HPDE6-E6E7 (cell line): ENCODE measurements around the gene KIAA1671.
"Not testable (repeated sequence)": the region's sequence is repeated elsewhere in the genome, so short reads cannot be mapped to it uniquely, and the experiment has no call there.

ENCODE experiments used
- DNase-seq: peaks from one replicate; pipeline ENCODE4 v3.0.0; 2011; ENCODE audit warnings: missing footprints; ENCODE audit errors: extremely low spot score

The KIAA1671 gene

DNA sequence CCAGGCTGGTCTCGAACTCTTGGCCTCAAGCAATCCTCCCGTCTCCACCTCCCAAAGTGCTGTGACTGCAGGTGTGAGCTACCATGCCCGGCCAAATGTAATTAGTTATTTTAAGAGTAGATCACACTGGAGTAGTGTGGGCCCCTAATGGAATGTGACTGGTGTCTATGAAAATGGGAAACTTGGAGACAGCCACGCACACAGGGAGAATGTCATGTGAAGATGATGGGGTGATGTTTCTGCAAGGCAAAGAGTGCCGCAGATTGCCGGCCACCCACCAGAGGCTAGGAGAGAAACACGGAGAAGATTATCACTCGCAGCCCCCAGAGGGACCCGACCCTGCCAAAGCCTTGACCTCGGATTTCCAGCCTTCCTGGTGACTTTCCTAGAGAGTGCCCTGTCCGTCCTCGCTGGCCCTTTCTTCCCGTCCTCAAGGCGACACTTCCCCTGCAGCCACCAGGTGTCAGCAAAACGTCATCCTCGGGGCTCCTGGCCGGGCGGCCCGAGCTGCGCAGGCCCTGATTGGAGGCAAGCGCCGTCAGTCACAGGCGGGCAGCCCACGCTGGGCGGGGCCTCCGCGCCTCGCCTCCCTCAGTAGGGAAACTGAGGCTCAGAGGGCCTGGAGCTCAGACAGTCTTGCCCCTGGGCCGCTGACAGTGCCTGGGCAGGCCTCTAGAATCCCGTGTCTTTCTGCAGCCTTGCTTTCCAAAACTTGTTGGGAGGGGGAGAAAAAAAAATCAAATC is 283.2 kb downstream of the KIAA1671 start:
- DNase-seq: peak; percentile 99

DNA sequence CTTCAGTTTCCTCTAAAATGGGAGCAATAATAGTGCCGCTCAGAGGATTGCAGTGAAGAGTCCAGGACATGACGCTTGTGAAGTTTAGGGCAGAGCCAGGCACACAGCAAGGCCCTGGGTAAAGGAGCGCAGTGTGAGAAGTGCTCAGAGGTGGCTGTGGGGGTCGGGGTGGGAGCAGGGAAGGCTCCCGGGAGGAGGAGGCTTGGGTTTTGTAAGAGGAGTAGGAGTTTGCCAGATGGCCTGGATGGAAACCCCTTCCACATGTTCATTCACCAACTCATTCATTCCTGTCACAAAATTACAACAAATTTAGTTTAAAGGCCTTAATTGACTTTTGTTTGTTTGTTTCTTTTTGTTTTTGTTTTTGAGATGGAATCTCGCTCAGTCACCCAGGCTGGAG is 283.9 kb downstream of the KIAA1671 start:
- DNase-seq: no peak

DNA sequence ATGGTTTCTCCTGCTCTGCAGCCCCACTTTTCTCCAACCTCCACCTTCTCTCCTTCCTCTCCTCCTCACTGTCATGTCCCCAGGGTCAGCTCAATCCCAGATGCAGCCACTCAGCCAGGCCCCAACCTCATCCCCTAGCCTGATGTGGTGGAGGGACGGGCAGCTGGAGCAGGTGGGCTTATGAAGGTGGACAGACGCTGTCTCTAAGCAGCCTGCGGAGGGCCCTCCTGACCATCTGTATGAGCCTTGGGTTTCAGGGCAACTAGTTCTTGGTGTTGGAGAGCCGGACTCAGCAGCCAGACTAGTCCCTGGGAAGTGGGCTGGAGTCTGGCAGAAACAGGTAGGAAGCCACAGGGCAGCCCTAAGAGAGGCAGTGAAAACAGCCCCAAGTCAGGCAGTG is 285.0 kb downstream of the KIAA1671 start:
- DNase-seq: no peak

DNA sequence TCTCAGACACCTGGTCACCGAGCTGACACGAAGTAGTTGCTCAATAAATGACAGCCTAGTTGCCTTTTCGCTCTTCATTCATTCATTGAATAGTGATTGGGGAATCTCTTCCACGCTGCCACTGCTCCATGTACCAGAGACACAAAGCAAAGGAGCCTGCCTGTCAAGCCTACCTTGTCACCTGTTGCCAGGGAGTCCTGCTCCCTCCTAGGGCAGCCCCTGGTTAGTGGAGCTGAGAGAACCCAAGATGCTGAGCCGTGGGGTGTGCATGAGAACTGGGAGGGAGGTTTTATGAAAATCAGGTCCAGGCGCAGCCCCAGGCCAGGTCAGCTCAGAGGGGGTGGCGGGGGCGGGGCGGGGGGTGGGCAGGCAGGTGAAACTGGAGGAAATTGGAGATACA is 285.5 kb downstream of the KIAA1671 start:
- DNase-seq: not testable (repeated sequence)
